NOMO-1 treated with DMSO at 0.1 percent for 48 hours (cell line): Measurements from ENCODE around the gene RAPGEF2.
"Not testable (repeated sequence)": the region's sequence is repeated elsewhere in the genome, so short reads cannot be mapped to it uniquely, and the experiment has no call there.

Source experiments
- DNase-seq: peaks from one replicate; lab custom pipeline; 2025; ENCODE audit not compliant: unreplicated experiment; lab: John Stamatoyannopoulos, UW

The RAPGEF2 gene

DNA sequence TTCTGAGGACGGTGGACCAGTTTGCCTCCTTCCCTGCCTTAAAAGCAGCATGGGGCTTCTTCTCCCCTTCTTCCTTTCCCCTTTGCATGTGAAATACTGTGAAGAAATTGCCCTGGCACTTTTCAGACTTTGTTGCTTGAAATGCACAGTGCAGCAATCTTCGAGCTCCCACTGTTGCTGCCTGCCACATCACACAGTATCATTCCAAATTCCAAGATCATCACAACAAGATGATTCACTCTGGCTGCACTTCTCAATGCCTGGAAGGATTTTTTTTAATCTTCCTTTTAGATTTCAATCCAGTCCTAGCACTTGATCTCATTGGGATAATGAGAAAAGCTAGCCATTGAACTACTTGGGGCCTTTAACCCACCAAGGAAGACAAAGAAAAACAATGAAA is 255.3 kb downstream of the RAPGEF2 start:
- no peak for DNase-seq

- DNase-seq = no peak
These were observed 257.7 kb downstream of the RAPGEF2 start for GRCh38 chr4:159360549-159360948.

DNA sequence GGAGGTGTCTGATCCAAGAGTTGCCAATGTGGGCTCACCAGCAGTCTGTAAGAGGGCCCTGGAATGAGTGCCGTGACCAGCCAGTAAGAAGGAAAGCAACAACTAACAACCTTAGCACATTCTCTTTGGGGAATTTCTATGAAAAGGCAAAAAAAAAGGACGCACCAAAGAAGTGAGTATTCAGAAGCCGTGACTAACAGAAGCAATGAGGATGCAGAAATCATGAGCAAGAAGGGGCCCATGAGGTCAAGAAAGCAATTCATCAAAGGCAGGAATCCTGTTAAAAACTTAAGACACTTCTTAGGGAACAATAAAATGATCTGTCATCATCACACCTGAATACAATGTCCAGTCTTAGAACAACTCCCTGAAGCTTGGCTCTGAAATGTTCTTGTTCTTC is 260.5 kb downstream of the RAPGEF2 start:
- DNase-seq = no peak

- DNase-seq = no peak
These were observed 264.3 kb downstream of the RAPGEF2 start for GRCh38 chr4:159366966-159367780.

DNA sequence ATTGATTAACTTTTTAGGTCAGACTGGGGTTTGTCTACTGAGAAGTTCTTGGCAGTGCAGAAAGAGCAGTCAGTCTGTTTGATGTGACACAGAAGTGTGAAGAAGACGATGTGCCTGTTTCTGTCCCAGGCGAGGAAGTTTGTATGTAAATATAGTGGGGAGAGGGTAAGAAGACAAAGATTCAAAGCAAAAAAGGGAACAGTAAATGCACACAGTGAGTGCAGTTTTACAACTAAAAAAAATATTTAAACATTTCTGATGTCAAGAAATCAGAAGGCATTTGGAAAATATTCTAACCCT is 264.9 kb downstream of the RAPGEF2 start:
- peak; percentile 24 for DNase-seq

- DNase-seq = no peak
These were observed 265.4 kb downstream of the RAPGEF2 start for GRCh38 chr4:159368320-159368719.

DNA sequence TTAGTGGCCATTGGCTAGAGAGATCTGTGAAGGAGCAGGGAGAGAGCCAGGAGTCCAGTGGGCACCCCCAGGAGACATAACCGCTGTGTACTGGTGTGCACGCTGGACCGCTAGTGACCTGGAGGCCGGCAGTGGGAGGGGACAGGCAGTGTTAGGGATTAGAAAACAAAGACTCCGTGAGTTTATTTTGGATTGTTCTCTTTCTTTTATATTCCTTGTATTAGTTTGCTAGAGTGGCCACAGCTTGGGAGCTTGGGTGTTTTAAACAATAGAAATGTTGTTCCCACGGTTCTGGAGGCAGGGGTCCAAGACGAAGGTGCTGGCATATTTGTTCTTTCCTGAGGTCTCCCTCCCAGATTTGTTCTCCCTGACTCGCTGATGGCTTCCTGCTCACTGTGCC is 266.4 kb downstream of the RAPGEF2 start:
- no peak for DNase-seq

- no peak for DNase-seq
These were observed 267.4 kb downstream of the RAPGEF2 start for GRCh38 chr4:159370286-159370685.

GRCh38 chr4:159374749-159375530 is 272.1 kb downstream of the RAPGEF2 start:
- DNase-seq = no peak

DNA sequence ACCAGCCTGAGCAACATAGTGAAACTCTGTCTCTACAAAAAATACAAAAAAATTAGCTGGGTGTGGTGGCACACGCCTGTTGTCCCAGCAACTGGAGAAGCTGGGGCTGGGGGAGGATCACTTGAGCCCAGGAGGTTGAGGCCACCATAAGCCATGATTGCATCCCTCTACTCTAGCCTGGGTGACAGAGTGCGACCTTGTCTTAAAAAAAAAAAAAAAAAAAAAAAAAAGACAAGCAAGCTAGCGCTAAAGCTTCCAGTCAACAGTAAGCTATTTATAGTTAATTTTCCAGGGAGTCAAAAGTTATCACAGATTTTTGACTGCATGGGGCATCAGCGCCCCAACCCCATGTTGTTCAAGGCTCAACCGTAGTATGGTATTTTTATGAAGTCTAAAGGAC is 273.4 kb downstream of the RAPGEF2 start:
- DNase-seq = no peak

DNA sequence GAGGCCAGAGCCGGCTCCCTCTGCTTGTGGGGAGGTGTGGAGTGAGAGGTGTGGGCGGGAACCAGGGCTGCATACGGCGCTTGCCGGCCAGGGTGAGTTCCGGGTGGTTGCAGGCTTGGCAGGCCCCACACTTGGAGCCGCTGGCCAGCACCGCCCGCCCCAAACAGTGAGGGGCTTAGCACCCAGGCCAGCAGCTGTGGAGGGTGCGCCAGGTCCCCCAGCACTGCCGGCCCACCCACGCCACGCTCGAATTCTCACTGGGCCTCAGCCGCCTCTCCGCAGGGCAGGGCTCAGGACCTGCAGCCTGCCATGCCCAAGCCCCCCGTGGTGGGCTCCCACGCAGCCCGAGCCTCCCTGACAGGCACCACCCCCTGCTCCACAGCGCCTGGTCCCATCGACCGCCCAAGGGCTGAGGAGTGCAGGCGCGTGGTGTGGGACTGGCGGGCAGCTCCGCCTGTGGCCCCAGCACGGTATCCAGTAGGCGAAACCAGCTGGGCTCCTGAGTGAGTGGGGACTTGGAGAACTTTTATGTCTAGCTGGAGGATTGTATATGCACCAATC is 275.3 kb downstream of the RAPGEF2 start:
- DNase-seq = no peak

DNA sequence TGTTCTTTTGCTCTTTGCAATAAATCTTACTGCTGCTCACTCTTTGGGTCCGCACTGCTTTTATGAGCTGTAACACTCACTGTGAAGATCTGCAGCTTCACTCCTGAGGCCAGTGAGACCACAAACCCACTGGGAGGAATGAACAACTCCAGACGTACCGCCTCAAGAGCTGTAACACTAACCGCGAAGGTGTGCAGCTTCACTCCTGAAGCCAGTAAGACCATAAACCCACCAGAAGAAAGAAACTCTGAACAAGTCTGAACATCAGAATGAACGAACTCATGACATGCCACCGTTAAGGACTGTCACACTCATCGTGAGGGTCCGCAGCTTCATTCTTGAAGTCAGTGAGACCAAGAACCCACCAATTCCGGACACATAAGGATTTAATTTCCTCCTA is 276.2 kb downstream of the RAPGEF2 start:
- DNase-seq = not testable (repeated sequence)

- no peak for DNase-seq
These were observed 277.0 kb downstream of the RAPGEF2 start for GRCh38 chr4:159379836-159380235.

- DNase-seq = no peak
These were observed 280.1 kb downstream of the RAPGEF2 start for GRCh38 chr4:159382856-159383561.

DNA sequence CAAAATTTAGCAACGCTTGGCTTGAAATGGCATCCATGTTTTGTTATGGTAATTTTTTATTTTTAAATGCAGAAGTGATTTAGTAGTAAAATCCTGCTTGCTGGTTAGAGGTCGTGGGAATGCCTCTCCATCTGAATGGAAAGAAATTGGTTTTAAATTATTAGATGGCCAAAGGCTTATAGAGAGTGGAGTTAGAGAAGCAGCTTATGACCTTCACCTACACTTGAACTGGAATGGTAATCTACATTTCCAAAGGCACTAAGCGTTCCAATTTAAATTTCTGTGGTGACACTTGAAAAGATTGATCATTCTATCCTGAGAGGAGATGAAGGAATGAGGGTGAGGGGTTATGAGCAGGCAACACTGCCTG is 280.7 kb downstream of the RAPGEF2 start:
- no peak for DNase-seq

DNA sequence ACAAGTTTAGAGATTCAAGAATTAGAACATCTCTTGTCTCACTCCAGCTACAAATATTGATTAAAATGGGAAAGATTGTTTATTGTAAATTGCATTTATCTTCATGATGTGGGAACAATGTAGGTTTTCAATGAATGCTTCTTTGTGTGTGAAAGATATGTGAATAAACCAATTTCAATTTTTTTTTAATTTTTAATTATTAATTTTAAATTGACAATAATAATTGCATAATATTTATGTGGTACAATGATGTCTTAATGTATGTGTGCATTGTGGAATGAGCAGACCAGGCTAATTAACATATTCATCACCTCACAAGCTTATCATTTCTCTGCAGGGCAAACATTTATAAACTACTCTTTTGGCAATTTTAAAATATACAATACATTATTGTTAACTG is 281.1 kb downstream of the RAPGEF2 start:
- DNase-seq = no peak

GRCh38 chr4:159384632-159385031 is 281.8 kb downstream of the RAPGEF2 start:
- DNase-seq = no peak

GRCh38 chr4:159386620-159387019 is 283.7 kb downstream of the RAPGEF2 start:
- DNase-seq = no peak

- no peak for DNase-seq
These were observed 286.9 kb downstream of the RAPGEF2 start for GRCh38 chr4:159389756-159390155.

DNA sequence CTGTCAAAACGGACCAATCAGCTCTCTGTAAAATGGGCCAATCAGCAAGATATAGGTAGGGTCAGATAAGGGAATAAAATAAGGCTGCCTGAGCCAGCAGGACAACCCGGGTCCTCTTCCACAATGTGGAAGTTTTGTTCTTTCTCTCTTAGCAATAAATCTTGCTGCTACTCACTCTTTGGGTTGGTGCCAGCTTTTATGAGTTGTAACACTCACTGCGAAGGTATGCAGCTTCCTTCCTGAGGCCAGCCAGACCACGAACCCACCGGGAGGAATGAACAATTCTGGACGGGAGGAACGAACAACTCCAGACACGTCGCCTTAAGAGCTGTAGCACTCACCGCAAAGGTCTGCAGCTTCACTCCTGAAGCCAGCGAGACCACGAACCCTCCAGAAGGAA is 287.8 kb downstream of the RAPGEF2 start:
- DNase-seq = peak; percentile 6

DNA sequence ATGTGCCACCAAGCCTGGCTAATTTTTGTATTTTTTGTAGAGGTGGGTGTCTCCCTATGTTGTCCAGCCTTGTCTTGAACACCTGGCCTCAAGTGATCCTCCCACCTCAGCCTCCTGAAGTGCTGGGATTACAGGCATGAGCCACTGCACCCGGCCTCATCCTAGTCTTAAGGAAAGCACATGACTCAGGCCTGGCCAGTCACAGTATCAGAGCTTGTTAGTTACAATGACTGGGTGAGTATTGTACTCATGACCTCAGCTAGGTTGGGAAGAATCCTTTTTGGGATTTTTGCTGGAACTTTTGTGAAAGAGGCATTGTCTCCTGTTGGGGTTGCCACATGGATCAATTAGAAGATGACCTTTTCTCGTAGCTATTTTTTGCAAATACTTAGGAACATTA is 292.8 kb downstream of the RAPGEF2 start:
- no peak for DNase-seq

DNA sequence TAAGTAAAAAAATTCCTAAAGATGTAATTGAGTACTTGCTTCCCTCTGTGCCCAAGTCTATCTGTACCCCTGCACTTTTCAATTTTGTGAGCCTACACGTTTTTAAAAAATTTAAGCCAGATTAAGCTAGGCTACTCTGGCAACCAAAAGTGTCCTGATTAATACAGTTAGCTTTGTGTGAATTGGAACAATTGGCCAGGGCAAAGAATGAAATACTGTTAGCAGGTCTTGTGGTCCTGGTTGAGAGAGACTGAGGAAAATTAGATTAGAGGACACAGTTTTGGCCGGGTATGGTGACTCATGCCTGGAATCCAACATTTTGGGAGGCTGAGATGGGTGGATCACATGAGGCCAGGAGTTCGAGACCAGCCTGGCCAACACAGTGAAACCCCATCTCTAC is 293.3 kb downstream of the RAPGEF2 start:
- DNase-seq = no peak
